GM18508 (cell line): Measurements from ENCODE around the gene SSBP2.
"Not testable (repeated sequence)": the region's sequence is repeated elsewhere in the genome, so short reads cannot be mapped to it uniquely, and the experiment has no call there.

Experiments
- ATAC-seq: cut with Tn5 transposase; IDR thresholded peaks from one replicate; pipeline ENCODE4 v1.9.1; 2021; ENCODE audit warnings: moderate number of reproducible peaks; ENCODE audit not compliant: insufficient read depth, unreplicated experiment

Gene SSBP2

DNA sequence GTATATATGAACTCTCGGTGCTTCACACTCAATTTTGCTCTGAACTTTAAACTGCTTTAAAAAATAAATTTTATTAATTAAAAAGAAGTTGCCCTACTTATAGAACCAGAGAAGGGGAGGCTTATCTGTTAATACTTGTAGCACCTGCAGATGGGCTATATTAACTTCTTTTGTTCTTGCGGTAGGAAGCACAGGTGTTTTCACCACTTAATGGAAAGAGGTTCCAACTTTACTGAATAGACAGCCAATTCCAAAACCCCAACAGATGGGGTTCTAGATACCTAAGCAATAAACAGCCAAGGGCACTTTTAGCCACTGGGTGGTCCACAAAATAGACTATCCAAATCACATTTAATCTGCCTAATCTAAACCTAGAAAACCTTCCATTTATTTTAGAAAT is 65.4 kb downstream of the SSBP2 start:
- no peak for ATAC-seq

GRCh38 chr5:81679885-81680284 is 71.0 kb downstream of the SSBP2 start:
- no peak for ATAC-seq

- no peak for ATAC-seq
Observed at GRCh38 chr5:81675420-81675819, 75.5 kb downstream of the SSBP2 start.

DNA sequence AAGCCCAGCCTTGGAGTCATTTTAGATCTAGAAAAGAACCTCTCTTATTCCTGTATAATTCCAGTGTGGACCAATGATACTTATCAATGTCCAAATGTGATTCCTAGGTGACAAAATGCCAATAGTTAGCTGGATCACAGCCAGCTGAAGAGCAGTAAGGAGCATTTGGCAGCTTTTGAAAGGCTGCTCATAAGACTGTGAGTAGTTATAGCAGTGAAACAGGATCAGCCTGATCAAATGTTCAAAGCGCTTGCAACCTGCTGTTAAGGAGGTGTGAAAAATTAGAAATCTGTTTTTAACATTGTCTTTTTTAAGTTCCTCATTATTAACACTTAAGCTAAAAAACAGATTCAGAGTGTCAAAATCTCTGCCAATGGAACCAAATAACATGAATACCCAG is 85.1 kb downstream of the SSBP2 start:
- no peak for ATAC-seq

GRCh38 chr5:81660624-81661023 is 90.3 kb downstream of the SSBP2 start:
- not testable (repeated sequence) for ATAC-seq

DNA sequence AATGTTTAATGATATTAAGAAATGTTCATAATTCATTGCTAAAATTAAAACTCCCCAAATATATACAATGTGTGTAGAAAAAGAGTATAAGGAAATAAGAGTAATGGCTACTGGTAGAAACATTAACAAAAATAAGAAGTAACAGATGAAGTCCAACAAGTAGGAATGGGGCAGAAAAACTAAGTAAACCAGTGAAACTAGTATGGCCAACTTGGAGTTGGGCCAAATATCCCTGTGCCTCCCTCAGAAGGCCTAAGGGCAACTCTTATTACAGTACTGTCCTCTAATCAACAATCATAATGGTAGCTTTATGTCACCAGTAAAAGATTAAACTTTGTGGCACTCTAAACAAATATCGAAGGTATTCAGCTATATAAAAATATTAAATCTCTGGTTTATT is 93.5 kb downstream of the SSBP2 start:
- no peak for ATAC-seq

GRCh38 chr5:81656783-81657182 is 94.1 kb downstream of the SSBP2 start:
- ATAC-seq, result no peak

- ATAC-seq, result no peak
Observed at GRCh38 chr5:81650987-81651386, 99.9 kb downstream of the SSBP2 start.

DNA sequence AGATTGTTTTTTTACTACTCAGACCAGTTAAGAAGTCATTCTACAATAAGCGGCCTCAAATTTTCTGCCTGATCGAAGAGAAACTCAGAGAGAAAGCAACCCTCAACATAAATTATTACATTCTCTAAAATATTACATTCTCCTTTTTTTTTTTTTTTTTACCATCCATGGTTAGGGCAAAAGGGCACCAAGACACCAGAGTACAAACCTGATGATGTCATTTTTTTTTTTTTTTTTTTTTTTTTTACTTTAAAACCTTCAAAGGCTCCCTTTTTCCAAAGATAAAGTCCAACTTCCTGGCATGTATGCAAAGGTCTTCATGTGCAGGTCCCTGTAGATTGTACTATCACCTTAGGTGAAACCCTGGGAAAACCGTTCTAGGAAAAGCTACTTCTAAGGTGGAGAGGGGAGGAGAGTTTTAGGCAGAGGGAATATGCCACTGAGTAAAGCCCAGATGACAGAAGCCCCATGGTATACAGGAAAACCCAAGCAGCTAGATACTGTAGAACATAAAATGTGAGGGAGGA is 104.4 kb downstream of the SSBP2 start:
- no peak for ATAC-seq

- no peak for ATAC-seq
Observed at GRCh38 chr5:81642210-81642609, 108.7 kb downstream of the SSBP2 start.

DNA sequence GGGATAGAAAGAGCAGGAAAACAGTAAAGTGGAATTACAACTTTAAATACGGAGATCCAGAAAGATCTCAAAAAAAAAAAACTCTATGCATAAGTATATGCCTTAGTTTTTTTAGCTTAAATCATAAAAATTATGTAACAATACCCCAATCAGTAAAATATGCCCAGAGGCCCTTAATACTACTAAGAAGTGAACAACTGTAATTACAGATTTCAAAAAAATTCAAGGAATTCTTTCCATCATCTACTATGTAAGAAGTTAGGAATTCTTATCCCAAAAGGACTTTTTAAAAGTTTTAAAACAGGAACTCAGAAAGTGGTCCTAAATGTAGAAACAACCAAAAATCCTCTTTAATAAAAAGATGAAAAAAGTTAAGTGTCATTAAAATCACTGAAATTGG is 111.3 kb downstream of the SSBP2 start:
- no peak for ATAC-seq

- no peak for ATAC-seq
Observed at GRCh38 chr5:81638471-81638870, 112.4 kb downstream of the SSBP2 start.

GRCh38 chr5:81633891-81634290 is 117.0 kb downstream of the SSBP2 start:
- ATAC-seq, result no peak

DNA sequence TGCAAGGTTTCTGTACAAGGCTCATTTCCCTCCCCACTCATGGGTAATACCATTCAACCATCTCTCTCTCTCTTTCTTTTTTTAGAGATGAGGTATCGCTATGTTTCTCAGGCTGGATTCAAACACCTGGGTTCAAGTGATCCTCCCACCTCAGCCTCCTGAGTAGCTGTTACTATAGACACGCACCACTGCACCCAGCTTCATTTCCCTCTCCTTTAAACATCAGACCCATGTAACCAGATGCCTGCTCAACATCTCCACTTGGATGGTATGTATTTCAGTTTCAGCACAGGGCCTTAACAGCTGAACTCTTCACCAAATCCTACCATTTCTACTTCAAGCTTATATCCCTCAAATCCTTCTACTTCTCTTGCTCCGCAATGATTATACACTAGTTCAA is 117.4 kb downstream of the SSBP2 start:
- ATAC-seq, result no peak

DNA sequence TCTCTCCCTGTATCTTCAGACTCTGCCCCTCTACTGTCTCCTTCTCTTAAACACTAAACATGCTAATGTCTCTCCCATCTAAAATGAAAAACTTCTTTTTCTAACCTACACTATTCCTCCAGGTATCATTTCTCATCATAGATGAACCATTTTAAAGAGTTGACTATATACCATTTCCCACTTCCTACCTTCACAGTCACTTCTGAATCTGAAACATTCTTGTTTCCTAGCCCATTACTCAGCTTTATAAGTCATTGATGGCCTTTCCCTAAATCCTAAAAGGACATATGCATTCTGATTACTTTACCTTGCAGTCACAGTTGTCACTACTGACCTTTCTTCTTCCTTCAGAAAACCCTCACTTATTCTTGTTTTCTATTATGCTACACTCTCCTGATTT is 118.2 kb downstream of the SSBP2 start:
- ATAC-seq, result no peak

- no peak for ATAC-seq
Observed at GRCh38 chr5:81631621-81632020, 119.3 kb downstream of the SSBP2 start.

DNA sequence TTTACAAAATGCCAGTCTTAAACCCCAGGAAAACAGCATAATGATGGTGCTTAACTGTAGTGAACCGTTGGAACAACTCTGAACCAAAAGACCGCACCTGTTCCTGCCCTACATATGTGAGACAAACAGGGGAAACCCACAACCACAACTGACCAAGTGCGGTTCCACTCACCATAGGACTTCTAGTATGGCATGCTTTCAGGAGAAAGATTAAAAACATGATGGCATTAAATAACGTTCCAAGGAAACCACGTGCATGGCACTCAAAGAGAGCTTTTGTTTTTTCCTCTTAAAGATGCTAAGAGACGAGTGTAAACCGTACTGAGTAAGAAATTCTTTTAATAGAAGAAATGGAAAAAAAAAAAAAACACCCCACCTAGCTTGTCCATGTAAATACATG is 119.8 kb downstream of the SSBP2 start:
- ATAC-seq, result peak; percentile 81

DNA sequence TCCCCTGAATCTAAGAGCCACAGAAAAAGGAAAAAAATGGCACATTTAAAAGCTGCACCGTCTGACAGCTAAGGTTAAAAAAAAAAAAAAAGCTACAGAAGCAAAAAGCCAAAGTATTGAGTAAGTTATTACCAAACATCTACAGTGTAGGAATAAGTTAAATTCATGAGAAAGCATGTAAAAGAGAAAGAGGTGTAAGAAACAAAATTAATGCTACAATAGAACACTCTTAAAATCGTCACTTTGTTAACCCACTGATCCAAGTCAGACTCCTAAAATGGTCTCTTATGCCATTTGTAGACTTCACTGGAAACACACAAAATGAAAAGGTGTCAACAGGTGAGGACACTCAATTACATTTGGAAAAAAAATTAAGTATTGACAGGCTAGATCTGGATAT is 120.2 kb downstream of the SSBP2 start:
- ATAC-seq, result peak; percentile 11

DNA sequence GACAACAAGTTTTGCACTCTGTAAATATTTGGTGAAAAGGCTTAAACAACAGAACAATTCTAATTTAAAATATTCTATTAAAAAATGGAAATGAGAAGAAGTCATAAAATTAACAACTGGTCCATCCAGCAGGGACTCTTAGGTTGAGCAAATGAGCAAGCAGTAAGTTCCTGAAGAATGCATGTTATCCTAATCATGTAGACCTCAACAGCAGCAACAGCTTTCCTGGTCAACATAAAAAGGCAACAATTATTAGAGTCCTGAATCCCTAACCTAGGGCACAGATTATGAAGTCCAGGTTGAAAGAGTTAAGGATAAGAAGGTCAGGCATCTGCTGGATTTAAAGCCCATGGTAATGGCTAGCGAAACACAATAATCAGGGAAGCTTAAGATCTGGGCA is 120.9 kb downstream of the SSBP2 start:
- no peak for ATAC-seq

- ATAC-seq, result not testable (repeated sequence)
Observed at GRCh38 chr5:81628061-81628460, 122.8 kb downstream of the SSBP2 start.

DNA sequence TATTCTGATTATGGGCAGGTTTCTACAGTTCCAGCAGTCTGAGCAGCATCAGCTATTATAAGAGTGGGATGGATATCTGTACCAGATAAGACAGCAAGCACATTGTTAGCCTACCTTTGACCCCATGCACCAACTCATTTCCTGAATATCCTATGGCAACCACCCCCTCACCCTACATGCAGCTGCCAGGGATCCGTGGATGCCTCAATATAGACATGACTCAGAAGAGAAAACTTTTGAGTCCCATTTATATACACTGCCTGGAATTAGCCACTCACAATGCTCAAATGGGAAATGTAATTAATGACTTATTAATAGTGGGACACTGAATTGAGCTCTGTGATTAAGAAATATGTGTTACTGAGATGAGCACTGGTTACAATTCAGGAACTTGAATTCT is 124.4 kb downstream of the SSBP2 start:
- no peak for ATAC-seq

- no peak for ATAC-seq
Observed at GRCh38 chr5:81609810-81610375, 141.0 kb downstream of the SSBP2 start.

DNA sequence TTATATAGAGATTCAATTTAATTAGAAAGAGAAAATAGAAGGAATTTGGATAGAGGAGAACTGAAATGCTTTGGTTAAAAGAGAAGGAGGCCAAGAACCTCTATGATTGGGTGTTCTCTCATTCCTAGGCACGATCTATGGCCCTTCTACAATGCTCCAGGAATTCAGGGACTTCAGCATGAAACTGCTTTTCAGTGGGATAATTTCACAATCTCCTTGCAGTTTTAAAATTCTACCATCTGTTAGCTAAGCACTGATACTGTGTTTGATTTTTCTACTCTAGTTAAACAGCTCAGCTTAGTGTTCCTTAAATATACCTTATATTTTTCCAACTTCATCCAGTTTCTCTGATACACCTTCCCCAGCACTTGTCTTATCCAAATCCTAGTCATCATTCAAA is 141.9 kb downstream of the SSBP2 start:
- no peak for ATAC-seq
